NCI-H460 (cell line): Measurements from ENCODE around the gene ABTB1. TPM values are rescaled to one million over a fixed set of nuclear protein-coding genes. Genes with fewer than 3 reads are reported as not detected.
A peak's percentile ranks its signal among the peaks of the same experiment; 100 is the strongest.

ENCODE experiments used
- DNase-seq: peaks from one replicate; pipeline ENCODE4 v3.0.0-alpha.2; 2016; ENCODE audit warnings: low read depth; ENCODE audit errors: extremely low read depth
- polyA plus RNA-seq: library from polyadenylated mRNA; depleted of rRNA; stranded (reverse); fragments of >200 nt; gene quantifications from 2 replicates; pipeline ENCODE4 v1.2.3, GENCODE V29; 2014; cell fraction: nucleus; rRNA removed
- total RNA-seq: library from RNA; depleted of rRNA; stranded (reverse); fragments of >200 nt; shearing (Covaris generic); gene quantifications from 2 replicates; pipeline ENCODE4 v1.2.3, GENCODE V29; 2014; rRNA removed

The ABTB1 gene
- total RNA-seq: 1.6 and 2.9 TPM in 2 replicates
- polyA plus RNA-seq: 1.1 and 2.3 TPM in 2 replicates

DNA sequence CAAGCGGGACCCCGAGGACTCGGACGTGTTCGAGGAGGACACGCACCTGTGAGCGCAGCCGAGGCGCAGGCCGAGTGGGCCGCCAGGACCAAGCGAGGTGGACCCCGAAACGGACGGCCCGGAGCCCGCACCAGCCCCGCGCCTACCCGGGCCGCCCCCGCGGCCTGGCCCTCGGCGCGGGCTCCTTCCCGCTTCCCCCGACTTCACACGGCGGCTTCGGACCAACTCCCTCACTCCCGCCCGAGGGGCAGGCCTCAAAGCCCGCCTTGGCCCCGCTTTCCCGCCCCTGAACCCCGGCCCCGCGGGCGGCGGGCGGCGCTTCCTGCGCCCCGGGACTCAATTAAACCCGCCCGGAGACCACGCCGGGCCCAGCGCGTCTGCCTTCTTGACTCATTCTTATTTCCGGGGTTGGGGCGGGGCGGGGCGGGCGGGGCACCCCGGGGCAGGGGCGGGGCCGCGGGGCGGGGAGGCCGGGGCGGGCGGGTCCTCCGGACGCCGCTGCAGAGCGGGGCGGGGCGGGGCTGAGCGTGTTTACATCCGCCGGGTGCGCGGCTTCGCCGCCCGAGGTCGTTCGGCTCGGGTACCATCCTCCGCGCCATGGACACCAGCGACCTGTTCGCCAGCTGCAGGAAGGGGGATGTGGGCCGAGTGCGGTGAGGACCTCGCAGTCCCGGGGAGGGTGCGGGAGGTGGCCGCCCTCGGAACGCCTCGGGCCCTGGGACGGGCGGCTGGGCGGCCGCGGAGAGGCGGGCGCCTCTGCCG lies at the start of gene ABTB1:
Gene ABTB1, plus strand, starts transcription at position 524 of the 762 bp plus-strand sequence. Its CDS starts 74 bp downstream, at position 598.
- DNase-seq: peak; percentile 63

DNA sequence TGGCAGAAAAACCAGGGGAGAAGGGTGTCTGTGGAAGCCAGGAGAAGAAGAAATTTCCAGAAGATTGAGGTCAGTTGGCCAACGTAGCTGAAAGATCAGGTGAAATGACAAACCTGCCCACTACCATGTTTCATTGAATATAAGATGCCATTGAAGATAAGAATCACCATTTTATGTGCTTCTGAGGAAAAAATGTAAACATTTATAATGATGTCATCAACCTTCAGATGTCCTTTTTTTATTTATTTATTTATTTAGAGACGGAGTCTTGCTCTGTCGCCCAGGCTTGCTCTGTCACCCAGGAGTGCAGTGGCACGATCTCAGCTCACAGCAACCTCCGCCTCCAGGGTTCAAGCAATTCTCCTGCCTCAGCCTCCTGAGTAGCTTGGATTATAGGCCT lies 48.7 kb upstream of the ABTB1 start:
- DNase-seq: no peak

DNA sequence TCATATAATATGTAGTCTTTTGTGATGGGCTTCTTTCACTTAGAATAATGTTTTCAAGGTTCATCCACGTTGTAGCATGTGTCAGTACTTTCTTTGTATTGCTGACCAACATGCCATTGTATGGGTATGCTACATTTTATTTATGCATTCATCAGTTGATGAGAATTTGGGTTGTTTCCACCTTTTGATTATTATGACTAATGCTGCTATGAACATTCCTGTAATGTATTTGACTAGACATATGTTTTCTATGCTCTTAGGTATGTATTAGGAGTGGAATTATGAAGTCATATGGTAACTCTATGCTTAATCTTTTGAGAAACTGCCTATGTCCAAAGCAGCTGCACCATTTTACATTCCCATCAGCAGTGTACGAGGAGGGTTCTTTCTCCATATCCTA lies 46.9 kb upstream of the ABTB1 start:
- no peak for DNase-seq

DNA sequence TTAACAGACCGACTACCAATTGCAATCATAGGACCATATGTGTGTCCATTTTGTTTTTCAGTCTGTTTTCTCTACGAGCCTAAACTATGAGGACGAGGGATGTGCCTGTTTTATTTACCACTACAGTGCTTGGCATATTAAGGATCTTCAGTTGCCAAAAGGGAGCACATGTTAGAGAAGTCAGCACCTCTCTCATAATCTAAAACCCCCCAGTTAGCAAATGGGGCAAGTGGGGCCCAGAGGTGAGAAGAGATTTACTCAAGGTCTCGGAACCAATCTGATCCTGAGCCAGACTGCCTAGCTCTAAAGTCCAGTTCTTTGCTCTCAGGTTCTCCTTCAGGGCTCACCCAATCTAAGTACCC lies 44.3 kb upstream of the ABTB1 start:
- DNase-seq: no peak

DNA sequence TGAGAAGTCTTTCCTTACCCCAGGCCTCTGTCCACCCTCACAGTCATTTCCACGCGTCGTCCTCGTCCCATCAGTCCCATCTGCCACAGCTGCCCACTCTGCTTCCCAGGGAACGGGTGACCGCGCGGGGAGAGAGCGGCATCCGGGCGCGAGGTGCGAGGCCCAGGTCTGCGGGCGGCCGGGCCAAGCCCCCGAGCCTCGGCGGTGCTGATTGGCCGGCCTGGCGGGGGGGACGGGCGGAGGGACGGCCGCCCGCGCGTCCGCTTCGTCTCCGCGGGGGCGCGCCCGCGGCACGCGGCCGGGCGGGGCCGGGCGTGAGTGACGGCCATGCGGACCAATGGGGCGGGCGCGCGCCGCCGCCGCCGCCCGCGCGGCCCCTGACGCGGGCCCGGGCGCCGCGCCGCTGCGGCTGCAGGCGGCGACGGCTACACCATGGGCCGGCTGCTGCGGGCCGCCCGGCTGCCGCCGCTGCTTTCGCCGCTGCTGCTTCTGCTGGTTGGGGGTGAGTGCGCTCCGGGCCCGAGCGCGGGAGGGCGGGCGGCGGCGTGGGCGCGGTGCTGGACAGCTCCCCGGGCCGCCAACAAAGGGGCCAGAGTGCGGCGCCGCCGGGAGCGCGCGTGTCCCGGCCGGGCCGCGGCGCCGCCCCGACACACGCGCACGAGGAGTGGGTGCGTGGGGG lies 43.8 kb upstream of the ABTB1 start, which contains the start of gene PODXL2:
Gene PODXL2, plus strand, starts transcription at position 398 of the 679 bp plus-strand sequence. Its CDS starts 35 bp downstream, at position 433.
- DNase-seq: peak; percentile 43

DNA sequence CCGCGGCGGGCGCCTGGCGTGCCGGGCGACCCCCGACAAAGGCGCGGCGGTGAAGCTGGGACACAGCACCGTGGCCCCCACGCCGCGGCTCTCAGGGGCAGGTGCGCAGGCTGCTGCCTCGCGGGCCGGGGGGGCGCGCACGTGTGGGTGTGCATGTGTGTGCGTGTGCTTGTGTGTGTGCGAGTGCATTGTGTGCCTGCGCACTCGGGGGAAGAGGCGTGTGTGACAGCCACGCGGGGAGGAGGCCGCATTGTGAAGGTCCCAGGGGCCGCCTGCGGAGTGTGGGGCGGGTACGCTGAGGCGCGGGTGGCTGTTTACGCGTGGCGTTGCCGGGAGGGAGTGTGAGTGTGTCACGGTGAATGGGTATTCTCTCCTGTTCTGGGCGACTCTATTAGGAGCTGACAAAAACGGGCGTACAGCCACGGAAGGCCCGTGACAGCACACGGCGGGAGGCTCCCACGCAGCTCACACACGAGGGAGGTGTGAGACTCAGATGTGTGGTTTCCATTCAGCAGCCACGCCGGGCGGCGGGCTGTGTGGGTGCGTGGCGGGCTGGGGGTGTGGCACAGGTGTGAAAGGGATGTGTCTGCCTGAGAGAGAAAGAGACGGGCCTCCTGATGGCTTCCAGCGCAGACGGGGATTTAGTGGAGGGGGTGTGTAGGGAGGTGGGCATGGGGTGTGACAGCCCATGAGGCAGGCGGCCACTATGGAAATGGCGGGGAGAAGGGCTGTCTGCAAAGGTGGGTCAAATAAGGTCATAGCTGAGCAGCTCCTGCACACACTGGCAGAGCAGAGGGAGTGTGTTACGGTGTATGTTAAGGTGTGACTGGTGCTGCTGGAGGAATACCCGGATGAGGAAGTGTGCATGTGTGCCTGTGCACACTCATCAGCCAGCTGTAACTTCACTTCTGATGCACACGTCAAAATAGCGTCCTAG lies 43.0 kb upstream of the ABTB1 start:
- DNase-seq: no peak

DNA sequence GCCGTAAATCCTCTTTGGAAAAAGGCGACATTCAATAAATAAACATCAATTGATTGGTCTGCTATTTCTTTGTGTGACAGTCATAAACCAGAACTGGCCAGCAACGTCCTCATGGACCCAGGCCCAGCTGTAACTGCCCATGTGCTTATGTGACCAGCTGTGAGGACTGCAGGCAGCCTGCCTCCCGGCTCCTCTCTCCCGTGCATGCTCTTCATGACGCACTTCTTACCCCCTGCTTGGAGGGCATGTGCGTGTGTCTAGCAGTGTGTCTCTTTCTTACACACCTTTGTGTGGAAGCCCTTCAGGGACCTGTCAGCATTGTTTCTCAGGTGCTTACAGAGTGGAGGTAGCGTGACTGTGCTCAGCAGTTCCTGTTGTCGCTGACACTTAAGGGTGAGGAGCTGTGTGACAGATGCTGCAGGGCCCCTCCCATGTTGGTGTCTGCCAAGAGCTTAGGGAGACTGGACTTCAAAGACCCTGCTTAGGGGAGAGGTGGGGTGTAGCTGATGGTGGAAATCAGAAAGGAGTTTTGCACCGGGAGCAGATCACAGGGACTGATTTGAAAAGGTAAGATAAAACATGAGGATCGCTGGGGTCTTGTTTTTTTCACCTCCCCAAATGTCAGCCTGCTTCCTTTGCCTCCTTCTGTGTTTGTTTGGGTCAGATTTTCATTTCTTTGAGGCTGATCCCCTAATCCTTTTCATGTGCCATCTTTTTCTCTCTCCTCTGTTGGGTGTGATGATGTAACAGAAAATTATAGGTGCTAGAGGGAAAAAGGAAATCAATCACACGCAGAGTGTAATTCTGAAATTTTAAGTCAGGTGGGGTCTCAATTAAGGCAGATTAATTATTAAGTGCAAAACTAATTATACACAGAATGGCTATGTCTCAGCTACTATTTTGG lies 41.7 kb upstream of the ABTB1 start:
- DNase-seq: no peak

DNA sequence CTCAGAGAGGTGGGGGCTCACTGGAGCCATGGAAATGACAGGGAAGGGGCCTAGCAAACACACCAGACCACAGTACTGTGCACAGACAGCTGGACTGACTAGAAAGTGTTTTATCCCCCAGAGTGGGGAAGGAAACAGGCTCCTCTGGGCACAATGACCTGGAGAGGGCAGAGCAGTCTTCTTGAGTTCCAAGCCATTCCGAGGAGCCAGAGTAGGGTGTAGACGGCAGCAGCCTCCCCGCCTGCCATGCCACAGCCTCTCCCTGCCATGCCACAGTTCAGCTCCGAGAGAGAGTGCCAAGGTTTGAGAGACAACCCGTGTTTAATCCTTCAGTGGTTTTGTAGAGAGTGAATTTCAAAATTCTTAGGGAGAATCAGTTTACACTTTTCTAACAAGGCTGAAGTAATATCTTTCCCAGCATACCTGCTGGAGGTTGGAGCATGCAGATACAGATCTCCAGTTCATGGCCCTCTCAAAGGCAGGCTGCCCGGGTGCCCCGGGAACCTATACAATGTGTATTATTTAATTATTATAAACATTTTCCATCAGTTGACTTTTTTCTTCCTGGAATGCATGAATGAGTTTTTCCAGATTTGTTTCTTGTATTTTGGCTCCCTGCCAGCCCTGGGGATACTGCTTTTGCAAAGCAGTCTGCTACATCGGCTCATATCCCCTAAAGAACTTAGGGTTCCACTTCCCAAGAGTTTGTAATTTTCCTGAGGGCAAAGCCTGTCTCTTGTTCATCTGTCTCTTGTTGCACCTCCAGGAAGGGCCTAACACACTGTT lies 40.5 kb upstream of the ABTB1 start:
- DNase-seq: no peak

DNA sequence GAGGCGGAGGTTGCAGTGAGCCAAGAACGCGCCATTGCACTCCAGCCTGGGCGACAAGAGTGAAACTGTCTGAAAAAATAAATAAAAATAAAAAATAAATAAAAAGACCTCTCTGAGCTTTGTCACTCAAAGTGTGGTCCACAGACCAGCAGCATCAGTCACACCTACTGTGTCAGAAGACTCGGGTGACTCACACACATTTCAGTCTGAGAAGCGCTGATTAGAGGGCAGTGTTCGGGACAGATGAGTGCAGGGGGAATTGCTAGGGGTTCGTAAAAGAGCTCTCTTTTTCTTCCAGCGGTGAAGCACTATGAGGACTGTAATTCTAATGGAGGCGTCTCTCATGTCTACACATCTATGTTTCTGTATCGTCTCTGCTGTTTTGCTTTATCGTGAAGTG lies 38.1 kb upstream of the ABTB1 start:
- DNase-seq: no peak

DNA sequence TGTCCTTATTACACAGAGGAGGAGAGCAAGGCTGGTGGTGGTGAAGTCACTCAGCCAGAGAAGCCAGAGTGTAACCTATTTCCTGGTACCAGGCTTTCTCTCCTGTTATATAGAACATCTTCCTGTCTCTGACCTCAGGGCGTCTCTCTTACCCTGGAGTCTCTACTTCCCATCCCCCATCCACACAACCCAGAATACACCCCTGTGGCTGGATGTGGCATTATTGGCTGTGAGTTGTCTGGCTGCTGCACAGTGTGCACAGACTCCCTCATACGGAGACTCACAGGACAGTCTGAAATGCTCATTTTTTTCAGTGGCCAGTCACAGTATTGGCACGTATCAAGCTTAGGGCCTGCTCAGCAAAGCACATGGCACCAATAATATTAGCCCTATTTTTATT lies 35.2 kb upstream of the ABTB1 start:
- DNase-seq: no peak

DNA sequence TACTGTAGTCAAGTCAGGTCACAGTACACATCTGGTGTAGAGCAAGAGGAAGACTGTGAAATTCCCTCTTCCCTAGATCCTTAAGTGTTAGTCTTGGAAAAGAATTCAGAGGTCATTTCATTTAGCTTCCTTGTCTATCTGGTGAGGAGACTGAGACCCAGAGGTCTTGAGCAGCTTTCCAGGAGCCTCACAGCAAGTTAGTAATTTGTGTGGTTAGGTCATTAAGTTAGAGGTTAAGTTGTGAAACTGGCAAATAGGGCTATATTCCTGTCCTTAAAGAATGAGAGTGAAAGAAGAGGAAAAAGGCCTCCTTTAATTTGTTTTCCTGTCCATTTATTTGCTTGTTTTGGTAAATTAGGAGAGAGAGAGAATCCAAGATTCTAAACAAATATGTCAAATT lies 34.8 kb upstream of the ABTB1 start:
- DNase-seq: no peak

DNA sequence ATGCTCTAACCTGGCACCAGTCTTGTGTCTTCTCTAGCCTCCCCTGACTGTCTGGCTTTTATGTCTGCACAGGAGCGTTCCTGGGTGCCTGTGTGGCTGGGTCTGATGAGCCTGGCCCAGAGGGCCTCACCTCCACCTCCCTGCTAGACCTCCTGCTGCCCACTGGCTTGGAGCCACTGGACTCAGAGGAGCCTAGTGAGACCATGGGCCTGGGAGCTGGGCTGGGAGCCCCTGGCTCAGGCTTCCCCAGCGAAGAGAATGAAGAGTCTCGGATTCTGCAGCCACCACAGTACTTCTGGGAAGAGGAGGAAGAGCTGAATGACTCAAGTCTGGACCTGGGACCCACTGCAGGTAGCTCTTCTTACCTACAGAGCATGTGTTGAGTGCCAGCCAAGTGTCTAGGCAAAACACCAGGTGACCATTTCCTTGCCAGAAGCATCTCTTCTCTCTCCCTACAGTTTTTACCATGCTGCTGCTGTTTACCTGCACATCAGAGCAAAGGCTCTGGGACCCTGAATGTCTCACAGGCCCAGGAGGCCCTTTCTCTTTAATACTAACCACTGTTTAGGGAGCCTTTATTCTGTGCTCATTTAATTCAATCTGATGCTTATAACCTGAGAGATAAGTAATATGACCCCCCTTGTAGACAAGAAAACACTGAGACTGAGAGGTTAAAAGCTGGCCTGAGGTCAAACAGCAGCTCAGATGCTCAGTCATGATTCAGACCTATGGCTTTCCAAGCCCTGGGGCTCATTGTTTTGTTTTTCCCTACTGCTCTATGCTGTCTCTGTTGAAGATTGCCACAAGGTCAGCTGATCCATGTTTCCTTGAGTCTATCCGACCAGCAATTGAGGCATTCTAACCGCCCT lies 33.3 kb upstream of the ABTB1 start:
- DNase-seq: no peak

DNA sequence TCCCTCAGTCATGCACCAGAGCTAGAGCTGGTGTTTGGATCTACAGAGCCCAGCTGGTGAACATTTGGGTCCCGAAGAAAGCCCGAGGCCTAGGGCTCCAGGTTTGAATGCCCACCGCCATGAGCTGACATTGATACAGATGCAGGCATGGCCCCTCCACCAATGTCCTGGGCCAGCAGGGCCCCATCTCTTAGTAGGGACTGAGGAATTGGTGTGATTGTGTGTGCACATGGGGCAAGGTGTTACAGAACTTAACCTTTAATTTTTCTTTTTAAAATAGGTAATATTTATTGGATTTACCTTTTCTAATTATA lies 32.8 kb upstream of the ABTB1 start:
- DNase-seq: no peak

DNA sequence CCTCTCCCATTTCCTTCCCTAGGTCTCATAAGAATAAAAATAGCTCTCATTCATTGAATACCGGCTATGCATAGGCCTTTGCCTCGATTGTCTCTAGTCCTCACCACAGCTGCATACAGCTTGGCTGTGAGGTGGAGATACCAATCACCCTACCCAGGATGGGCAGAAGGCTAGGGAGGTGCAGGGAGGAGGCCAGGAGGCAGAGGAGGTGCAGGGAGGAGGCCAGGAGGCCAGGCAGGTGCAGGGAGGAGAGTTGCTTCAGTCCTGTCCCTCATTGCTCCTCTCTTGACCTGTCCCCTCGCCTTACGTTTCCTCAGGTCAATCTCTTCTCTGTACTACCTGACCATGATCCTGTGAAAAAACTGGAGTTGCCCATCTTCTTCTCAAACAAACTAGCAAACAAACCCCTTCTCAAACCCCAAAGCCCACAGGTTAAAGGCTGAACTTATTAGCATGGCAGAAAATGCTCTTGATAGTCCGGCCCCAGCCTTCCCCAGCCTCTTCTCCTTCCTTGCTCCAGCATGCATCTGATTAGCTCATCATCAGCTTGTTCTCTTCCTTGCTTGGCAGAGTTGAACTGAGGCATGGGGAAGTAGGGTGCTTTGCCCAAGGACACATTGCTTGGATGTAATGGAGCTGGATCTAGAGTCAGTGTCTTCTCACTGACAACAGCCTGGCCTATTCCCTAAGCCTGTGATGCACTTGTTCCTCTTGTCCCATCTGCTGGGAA lies 27.9 kb upstream of the ABTB1 start:
- DNase-seq: no peak

DNA sequence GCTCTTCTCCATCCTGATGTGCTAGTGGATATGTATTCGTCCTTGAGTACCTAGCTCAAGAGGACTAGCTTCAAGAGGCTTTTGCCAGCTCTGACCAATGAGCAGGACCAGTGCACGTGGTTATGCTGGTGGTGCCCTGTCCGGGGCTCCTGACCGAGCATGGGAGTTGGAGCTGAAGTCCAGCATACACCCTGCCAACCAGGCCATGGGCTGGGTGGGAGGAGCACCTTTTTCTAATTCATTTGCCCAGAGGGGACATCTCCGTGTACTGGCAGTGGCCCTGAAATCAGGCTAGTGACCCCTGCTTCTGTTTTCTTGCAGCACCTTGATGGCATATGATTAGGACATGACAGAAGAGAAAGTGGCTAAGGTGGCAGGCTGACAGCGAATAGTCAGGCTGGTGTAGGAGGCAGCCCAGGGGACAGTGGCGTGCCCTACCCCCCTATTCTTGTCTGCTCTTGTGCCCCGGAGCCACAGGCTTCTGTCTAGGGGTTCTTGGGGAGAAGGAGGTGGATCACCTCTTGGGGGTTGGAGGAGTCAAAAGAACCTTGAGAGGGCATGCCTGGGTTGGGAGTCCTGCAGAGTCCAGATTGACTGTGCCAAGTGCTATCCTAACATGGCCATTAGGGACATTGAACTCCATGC lies 27.3 kb upstream of the ABTB1 start:
- DNase-seq: no peak

DNA sequence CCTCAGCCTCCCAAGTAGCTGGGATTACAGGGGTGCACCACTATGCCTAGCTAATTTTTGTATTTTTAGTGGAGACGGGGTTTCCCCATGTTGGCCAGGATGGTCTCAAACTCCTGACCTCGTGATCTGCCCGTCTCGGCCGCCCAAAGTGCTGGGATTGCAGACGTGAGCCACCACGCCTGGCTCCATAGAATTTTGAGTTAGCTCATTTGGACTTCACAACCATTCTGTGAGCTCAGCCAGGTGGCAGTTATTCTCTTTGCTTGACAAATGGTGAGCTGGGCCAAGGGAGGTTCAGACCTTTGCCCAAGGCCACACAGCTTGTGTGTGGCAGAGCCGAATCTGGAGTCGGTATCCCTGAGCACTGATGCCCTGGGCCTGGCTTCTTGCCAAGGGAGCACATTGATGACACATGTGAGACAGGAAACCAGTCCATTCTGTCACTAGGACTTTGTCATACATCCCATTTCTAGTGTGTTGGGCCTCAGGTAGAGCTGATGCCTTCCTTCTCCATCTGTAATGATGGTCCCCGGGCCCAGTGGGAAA lies 26.2 kb upstream of the ABTB1 start:
- DNase-seq: no peak
